Prostate gland (tissue), 2 donors: ENCODE measurements around the gene RNF14.

Experiments used
- POLR2AphosphoS5 ChIP-seq: sonication (generic); formaldehyde crosslinking; IDR thresholded peaks from one replicate; pipeline ENCODE4 v1.6.1; 2017; ENCODE audit warnings: antibody characterized with exemption
- TF ChIP-seq, protein P1 (sequence below), 4 experiments: fragments of 200-600 bp in 2 of 4; fragments of 450-650 bp in 2 of 4; sonication (generic) in 2 of 4; IDR thresholded peaks; 1 replicate in 3 of 4; 2 replicates in 1 of 4; pipeline ENCODE4 v1.5.1; 2016 to 2019; ENCODE audit warnings: antibody characterized with exemption in 4 of 4, mild to moderate bottlenecking in 2 of 4, moderate library complexity in 2 of 4

GRCh38 chr5:142000704-142001484, 32.0 kb downstream of the RNF14 start:
- no peak for TF ChIP-seq POLR2AphosphoS5
- TF ChIP-seq, protein P1, sequence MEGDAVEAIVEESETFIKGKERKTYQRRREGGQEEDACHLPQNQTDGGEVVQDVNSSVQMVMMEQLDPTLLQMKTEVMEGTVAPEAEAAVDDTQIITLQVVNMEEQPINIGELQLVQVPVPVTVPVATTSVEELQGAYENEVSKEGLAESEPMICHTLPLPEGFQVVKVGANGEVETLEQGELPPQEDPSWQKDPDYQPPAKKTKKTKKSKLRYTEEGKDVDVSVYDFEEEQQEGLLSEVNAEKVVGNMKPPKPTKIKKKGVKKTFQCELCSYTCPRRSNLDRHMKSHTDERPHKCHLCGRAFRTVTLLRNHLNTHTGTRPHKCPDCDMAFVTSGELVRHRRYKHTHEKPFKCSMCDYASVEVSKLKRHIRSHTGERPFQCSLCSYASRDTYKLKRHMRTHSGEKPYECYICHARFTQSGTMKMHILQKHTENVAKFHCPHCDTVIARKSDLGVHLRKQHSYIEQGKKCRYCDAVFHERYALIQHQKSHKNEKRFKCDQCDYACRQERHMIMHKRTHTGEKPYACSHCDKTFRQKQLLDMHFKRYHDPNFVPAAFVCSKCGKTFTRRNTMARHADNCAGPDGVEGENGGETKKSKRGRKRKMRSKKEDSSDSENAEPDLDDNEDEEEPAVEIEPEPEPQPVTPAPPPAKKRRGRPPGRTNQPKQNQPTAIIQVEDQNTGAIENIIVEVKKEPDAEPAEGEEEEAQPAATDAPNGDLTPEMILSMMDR (IDR thresholded peaks at IDR 0.05): no peak
